ENCODE measurements around the gene TMEM86B.
"Not testable (repeated sequence)": the region's sequence is repeated elsewhere in the genome, so short reads cannot be mapped to it uniquely, and the experiment has no call there.

TMEM86B gene

DNA sequence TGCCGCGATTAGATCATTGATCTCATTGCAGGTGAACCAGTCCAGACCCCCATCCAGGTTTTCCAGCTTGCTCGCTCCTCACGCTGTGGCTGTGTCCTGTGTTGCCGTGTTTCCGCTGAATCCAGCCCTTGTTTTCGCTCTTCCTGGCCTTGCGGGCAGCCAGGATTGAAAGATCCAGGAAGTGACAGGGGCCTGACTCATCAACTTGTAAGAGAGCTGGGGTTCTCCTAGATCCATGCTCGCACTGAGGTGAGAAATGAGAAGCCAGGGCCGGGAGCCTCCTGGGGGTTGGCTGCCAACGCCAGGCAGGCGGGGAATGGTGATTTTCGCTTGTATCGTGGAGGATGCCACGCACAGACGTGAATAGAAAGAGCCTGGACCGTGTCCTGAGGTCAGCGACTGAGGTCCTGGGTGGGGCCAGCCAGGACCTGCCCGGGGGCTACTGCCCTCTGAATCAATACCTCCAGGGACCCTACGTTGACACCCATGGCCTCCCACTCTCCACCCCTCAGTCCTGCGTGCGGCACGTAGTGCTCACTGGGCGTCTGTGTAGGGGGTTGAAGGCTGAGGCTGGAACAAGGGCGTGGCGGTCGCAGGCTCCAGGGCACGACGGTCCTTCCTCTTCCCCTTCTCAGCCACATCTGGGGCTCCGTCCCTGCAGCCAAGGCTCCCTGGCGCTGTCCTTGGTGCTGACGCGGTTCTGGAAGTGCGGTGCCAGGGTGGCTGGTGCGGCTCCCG is 11.9 kb downstream of the TMEM86B start:
- peak; percentile 90 for DNase-seq

DNA sequence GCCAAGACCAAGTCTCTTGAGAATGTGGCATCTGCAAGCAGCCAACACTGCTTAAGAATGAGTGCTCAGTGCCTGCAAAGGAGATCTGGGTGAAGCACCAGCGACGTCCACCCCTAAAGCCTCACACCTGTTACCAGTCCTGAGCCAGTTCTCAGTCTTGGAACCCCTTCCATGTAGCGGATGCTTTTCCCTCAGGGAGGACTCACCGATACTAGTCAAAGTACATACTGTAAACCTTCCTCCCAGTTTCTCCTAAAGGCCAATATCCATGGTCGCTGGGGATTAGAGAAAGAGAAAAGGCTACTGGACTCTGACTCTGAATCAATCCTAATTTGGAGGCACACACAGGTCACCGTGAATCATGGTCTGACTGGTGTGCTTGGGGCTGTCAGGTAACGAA is 15.0 kb downstream of the TMEM86B start:
- DNase-seq = no peak

DNA sequence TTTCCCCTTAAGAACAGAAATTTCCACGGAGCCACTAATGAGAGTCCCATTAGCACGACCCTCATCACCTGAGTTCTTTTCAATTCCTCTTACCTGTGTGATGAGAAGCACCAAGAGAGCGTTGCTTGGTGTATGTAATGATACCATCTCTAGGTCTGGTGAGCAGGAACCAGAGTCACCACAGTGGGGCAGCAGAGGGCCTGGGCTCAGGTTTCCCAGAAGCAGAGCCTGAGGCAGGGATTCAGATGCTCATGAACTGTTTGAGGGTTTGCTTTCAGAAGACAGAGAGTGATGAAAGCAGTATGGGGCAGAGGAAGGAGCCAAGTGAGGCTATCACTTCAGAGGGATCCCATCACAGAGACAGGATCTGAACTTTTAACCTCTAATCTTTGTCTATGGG is 16.1 kb downstream of the TMEM86B start:
- DNase-seq = no peak

DNA sequence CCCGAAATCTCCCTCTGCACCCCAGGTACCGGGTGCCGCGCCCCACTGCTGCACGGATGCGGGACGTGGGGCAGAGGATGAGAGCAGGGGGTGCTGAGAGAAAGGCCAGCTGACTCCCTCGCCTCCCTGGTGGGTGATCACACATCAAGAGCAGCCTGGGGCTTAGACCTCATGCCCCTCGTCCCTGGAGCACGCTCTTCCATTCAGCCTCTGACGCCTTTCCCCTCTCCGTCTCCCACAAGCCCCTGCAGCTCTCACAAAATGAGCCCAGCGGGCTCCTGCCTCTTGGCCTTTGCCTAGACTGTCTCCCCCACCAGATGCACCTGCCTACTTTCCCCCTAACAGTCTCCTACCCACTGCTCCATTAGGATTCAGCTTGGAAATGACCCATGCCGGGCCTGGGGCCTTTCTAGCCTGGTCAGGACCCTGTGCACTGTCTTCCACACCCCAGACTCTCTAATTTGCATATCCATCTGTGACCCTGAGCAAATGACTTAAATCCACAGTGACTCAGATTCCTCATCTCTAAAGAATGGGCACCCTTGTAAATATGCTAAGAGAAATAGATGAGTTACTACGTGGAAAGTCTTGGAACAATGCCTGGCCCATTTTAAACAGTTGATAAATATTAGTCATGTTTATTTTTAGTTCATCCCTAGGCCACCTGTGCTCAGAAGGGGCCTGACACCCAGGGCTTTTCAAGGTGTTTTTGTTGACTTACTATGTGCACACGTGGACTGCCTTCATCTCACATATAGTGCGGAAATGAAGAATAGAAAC is 18.7 kb downstream of the TMEM86B start:
- DNase-seq = peak; percentile 6

DNA sequence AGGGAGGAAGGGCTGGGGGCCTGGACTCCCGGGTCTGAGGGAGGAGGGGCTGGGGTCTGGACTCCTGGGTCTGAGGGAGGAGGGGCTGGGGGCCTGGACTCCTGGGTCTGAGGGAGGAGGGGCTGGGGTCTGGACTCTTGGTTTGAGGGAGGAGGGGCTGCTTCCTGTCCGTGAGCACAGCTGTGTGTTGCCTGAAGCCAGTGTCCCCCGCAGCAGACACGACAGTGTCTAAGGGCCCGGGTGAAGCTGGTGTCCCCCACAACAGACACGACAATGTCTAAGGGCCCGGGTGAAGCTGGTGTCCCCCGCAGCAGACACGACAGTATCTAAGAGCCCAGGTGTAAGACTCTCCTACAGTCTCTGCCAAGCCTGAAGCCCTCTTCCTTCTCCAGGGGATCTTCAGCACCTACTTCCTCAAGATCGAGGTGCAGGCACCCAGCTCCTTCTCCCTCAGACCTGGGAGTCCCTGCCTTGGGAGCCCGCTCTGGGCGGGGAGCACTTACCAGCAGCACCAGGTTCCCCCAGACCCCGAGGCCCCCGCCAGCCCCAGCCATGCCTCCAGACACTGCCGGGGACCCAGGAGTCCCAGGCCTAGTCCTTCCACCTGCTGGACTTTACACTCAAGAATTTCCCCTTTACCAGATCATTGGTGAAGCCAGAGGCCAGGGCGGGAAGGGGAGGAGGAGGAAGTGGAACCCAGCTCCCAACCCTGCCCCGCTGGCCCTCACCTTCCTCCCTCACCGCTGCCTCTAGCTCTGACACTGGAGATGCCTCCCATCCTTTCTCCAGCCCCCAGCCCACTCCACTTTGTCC is 19.5 kb downstream of the TMEM86B start, which contains the start of gene PTPRH:
Gene PTPRH (minus strand): TSS at position 622 of the 813 bp plus-strand sequence. CDS start 68 bp downstream, at position 554.
- DNase-seq = no peak

DNA sequence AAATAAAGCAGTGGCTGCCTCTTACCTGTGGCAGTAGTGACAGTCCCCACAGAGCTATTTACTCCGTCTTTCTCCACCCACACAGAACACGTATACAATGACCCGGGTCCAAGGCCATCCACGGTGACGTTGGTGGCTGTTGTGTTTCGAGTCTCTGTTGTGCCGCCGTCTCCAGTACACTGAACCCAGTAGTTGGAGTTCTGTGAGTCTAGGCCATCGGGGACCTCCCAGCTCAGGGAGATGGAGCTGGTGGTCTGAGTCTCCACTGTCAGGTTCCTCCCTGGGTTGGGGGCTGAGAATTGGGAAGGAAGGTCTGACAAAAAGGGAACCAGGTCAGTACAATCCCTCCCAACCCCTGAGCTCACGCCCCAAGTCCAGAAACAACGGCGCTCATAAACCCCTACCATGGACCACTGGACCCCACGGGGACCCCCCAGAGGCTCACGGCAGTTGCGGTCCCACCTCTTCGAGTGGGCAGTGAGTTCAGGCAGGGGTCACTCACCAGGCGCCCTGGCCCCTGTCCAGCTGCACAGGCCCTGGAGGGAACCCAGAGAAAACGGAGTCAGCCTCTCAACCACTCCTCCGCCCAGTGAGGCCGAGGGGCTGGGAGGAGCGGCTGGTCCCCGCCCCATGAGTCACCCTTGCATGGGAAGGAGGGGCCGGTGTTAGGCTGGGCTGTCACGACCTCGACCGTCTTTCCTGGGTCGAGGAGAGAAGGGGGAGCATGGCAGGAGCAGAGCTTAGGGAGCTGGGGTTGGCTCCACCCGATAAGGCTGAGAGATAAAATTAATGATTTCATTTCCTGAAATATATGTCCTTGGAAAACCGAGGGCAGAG is 21.7 kb downstream of the TMEM86B start:
- peak; percentile 29 for DNase-seq

DNA sequence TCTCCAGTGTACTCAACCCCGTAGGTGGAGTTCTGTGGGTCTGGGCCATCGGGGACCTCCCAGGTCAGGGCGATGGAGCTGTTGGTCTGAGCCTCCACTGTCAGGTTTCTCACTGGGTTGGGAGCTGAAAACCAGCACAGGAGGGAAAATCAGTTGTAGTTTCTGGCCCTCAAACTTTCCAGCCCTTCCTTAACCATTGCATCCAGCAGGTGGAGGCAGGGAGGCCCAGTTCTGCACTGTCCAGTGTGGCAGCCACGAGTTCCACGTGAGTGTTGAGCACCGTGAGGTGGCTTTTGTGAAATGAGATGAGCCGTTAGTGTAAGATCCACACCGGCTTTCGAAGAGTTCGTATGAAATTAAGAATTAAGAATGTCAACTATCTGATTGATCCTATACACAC is 26.4 kb downstream of the TMEM86B start:
- DNase-seq = not testable (repeated sequence)

DNA sequence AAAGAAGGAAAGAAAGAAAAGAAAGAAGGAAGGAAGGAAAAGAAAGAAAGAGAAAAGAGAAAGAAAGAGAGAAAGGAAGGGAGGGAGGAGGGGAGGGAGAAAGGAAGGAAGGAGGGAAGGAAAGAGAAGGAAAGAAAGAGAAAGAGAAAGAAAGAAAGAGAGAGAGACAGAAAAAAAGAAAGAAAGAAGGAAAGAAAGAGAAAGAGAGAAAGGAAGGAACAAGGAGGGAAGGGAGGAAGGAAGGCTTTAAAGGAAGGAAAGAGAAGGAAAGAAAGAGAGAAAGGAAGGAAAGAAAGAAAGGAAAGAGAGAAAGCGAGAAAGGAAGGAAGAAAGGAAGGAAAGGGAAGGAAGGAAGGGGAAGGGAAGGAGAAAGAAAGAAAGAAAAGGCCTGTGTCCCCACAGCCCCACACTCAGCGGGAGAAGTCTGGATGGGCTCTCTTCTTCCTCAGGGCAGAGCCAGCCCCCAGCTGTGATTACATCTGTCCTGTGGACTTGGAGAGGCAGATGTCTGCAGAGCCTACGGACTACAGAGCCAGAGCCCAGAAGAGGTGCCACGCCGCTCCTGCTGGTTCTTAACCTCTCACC is 28.9 kb downstream of the TMEM86B start:
- no peak for DNase-seq

DNA sequence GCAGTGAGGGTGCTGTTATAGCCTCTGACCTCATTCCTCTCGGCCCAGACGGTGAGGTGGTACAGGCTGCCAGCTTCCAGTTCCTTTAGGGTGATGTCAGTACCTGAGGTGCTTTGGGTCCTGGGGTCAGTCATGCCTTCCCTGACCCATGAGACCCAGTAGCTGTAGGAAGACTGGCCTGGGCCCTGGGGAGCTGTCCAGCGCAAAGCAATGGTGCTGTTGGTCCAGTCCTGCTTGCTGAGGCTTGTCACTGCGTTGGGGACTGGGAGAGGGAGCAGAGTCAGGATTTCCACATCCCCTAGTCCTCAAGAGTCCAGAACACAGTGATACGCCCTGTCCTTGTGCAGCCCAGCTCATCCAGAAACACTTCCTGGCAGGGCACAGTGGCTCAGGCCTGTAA is 29.9 kb downstream of the TMEM86B start:
- no peak for DNase-seq

DNA sequence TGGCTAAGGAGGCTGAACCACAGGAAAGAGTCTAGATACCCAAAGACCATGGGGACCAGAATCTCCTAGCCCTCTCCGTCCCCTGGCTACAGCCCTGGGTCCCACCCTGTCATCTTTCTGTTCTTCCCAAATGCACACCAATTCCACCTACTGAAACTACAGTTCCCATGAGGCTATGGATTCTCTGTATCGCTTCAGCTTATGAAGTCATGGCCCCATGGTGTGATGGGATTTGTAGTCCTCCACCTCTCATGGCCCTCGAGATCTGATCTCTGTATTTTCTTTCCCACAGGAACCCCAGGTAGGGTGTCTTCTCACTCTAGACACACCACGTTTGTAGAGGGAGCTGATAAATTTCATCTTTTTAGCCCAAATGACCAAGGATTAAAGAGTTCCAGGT is 31.0 kb downstream of the TMEM86B start:
- no peak for DNase-seq

DNA sequence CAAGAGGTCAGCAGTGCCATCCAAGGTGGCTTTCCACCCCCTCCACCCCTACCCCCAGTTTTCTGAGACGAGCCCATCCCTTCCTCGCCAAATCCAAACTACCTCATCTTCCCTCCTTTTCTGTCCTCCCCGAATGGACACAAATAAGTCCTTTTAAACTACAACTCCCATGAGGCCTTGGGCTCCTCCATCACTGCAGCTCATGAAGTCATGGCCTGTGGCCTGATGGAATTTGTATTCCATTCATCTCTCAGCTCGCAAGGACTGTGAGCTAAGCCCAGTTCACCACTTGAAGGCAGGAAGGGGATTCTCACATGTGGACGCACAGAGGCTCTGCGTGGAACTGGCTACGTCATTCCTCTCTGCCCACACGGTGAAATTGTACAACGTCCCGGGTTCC is 31.8 kb downstream of the TMEM86B start:
- no peak for DNase-seq

DNA sequence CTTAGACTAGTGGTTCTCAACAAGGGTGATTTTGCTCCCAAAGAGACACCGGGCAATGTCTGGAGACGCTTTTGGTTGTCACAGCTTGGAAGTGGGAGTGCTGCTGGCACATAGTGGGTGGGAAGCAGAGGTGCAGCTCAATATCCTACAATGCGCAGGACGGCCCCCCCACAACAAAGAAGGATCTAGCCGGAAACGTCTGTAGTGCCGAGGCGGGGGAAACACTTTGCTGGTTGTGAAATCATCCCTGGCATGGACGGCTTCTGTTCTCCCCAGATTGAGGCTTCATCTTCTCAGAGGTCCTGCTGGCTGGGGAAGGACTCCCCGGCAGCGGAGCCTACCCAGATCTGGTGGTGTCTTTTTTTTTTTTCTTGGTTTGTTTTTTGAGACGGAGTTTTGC is 35.1 kb downstream of the TMEM86B start:
- no peak for DNase-seq

DNA sequence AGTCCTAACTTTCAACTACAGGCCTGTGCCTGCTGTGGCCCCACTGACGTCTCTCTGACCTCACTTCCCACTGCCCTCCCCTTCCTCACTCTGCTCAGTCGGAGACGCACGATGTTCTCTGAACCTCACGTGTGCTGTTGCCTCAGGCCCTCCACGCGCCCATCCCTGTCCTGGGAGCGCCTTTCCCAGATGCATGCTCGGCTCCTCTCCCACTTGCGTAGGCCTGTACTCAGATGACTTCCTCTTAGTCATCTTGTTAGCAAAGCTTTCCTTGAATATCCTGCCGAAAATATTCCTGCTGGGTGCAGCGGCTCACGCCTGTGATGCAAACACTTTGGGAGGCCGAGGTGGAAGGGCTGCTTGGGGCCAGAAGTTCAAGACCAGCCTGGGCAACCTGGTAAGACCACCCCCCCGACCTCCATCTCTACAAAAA is 39.1 kb downstream of the TMEM86B start:
- no peak for DNase-seq

DNA sequence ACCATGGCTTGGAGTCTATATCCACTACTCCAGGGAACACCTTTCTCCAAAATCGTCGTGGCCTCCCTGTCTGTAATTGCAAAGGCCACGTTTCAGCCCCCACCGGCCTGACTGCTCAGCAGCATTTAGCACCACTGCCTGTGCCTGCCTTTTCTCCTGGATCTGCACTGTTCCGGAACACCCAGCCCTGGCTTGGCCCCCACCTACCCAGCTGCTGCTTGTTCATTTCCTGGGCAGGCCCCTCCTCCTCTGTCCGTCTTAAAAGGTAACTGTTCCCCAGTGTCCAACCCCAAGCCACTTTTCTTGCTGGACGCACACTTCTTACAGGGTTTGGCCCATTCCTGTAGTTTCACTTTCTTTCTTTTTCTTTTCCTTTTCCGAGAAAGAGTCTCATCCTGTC is 39.9 kb downstream of the TMEM86B start:
- DNase-seq = no peak

DNA sequence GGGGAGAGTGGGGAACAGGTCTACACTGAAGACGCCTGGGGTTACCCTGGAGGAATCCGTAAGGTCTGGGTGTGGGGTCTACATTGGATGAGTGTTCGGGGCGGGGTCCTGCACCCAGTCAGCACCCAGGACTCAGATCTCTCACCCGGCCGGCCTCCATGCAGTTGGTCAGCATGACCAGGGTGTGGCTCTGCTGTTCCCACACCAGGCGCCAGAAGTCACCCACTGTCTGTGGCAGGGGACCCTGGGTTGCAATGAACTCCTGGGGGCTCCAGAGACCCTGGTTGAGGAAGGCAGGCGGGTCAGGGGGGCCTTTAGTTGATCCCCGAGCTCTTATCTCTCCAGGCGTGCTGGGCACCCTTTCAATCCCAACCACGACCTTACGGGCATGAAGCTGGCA is 42.5 kb downstream of the TMEM86B start:
- no peak for DNase-seq

DNA sequence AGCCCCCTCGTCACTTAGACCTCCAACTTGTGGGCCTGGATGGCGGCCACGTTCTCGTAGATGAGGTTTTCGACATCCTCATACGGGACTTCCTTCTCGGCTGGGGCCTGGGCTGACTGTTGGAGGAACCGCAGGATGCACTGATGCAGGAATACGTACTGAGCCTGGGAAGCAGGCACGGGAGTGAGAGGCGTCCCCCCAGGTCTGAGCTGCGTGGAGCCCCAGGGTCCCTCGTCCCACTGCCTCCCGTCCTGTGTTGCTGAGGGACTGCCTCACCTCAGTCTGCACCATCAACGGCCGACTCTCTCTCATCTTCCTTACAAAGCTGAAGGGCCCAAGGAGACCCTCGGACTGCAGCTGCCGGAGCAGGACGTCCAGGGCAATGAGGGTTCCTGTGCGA is 46.8 kb downstream of the TMEM86B start:
- no peak for DNase-seq

DNA sequence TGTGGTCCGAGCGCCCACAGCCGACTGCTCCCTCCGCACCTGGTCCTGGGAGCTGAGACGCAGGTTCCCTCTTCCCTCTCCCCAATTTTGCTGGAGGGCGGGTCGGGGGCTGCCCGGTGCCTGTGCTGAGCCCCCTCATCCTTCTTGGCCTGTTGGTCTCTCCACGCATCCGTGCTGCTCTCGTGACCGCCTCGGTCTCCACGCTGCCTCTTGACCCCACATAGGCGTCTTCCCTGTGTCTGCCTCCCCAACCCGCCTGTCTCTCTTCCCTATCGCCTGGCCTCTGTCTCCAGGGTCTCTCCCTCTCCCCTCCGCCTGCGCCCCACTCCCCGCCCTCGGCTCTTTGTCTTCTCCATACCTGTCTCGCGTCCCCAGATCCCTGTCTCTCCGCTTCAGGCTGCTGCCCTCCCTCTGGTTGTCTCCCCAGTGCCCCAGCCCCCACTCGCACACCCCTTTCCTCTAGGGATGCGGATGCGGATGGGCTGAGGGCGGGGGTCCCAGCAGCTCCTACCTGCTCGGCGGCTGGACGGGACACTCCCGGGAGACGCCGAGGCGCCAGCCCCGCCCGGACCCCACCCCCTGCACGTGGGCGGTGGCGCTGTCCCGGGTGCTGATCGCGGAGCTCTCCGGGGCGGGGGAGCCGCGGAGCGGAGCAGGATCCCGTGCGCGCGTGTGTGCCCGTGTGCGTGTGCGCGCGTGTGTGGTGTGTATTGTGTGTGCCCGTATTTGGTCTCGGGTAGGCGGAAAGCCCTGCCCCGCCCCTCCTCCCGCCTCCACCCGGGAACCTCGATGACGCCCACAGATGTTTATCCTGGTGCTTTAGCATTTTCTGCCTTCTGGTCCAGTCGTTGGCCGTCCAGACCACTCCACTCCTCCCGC is 48.7 kb downstream of the TMEM86B start, which contains the start of gene SYT5:
Gene SYT5 (minus strand): TSS at position 684 of the 879 bp plus-strand sequence. CDS start 1,248 bp downstream, outside the sequence.
- DNase-seq = no peak

DNA sequence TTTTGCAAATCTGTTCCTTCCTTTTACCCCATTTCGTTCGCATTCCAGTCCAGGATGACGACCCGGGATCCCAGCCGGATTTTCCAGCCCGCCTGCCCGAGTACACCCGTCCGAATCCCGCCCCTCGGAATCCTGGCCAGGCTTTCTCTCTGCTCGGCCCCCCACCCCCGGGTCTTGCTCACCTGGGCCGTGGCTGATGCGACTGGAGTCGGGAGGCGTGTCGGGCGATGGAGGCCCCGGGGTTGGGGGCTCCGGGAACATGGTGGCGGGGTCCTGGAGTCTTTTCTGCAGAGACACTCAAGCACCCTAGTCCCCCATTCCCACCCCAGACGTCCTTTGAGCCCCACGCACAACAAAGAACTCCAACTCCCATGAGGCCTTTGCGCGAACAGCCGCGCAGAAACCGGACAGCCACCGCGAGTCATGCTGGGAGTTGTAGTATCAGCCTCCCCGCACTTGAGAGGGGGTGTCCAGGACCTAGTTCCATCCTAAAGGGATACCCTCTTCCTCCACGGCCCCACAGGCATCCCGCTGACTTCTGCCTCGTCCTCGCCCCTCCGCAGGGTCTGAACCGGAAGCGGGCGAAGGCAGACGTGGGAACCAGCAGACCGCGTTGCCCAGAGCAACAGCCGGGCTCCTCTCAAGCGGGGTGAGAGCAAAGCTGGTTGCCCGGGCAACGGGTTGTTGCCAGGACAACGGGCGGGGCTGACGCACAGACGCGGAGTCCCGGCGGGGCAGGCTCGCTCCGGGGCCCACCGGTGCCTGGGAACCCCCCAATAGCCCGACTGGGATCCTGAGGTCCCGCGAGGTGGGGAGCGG is 49.6 kb downstream of the TMEM86B start:
- peak; percentile 79 for DNase-seq

Measured in NCI-H1092 treated with DMSO at 0.1 percent for 48 hours (cell line).